T-helper 2 cell treated with Interferon-gamma antibody and Interleukin-4, amounts not matched to agents 5 μg/mL and 100 μg/mL, for 36 hours (primary cell): ENCODE measurements around the gene MDK.
A peak's percentile ranks its signal among the peaks of the same experiment; 100 is the strongest.

Experiments used
- DNase-seq: peaks from one replicate; pipeline ENCODE4 v3.0.0; 2021; ENCODE audit warnings: low spot score
- H3K27ac Mint-ChIP-seq: one replicate; pipeline ENCODE4 v1.8.0; 2021; ENCODE audit warnings: mild to moderate bottlenecking, mixed read lengths
- H3K27me3 Mint-ChIP-seq: one replicate; pipeline ENCODE4 v1.8.0; 2021; ENCODE audit warnings: low read depth, mixed read lengths
- H3K36me3 Mint-ChIP-seq: one replicate; pipeline ENCODE4 v1.8.0; 2021; ENCODE audit warnings: low read depth, mixed read lengths
- H3K4me1 Mint-ChIP-seq: one replicate; pipeline ENCODE4 v1.8.0; 2021; ENCODE audit warnings: low read depth, mixed read lengths
- H3K4me3 Mint-ChIP-seq: one replicate; pipeline ENCODE4 v1.8.0; 2022; ENCODE audit warnings: mild to moderate bottlenecking, moderate library complexity, mixed read lengths
- H3K9me3 Mint-ChIP-seq: one replicate; pipeline ENCODE4 v1.8.0; 2021; ENCODE audit warnings: mixed read lengths

Gene MDK

GRCh38 chr11:46381048-46381818, at the start of gene MDK:
Gene MDK (plus strand): TSS chr11:46381669. CDS start chr11:46382058, 389 bp downstream.
- H3K9me3 Mint-ChIP-seq = no peaks in the 10 kb centered on the region
- peaks cover 21% of the 10 kb centered on the region for H3K36me3 Mint-ChIP-seq
- peaks cover 8% of the 10 kb centered on the region for H3K4me1 Mint-ChIP-seq
- peak within 1 kb of the TSS; percentile 72 for H3K4me3 Mint-ChIP-seq
- no peak within 1 kb of the TSS for H3K27ac Mint-ChIP-seq
- DNase-seq = no peak
- peaks cover 24% of the 10 kb centered on the region for H3K27me3 Mint-ChIP-seq

- Mint-ChIP-seq H3K4me3 (peak overlapping the region; percentile 75), H3K27me3 (peaks cover 60% of the 10 kb centered on the region), H3K4me1 (peaks cover 38% of the 10 kb centered on the region), H3K27ac (no peak overlapping the region), H3K9me3 (no peaks in the 10 kb centered on the region), H3K36me3 (peaks cover 3% of the 10 kb centered on the region)
- DNase-seq = no peak
These were observed 49.3 kb upstream of the MDK start for GRCh38 chr11:46332093-46332567.

GRCh38 chr11:46332568-46333393, 48.7 kb upstream of the MDK start:
- Mint-ChIP-seq H3K4me3 (no peak overlapping the region), H3K27ac (no peak overlapping the region), H3K36me3 (peaks cover 3% of the 10 kb centered on the region), H3K4me1 (peaks cover 41% of the 10 kb centered on the region), H3K27me3 (peaks cover 57% of the 10 kb centered on the region), H3K9me3 (no peaks in the 10 kb centered on the region)
- DNase-seq = no peak

- peaks cover 3% of the 10 kb centered on the region for H3K36me3 Mint-ChIP-seq
- no peaks in the 10 kb centered on the region for H3K9me3 Mint-ChIP-seq
- no peak overlapping the region for H3K27ac Mint-ChIP-seq
- H3K4me3 Mint-ChIP-seq = peak overlapping the region; percentile 68
- peaks cover 44% of the 10 kb centered on the region for H3K4me1 Mint-ChIP-seq
- peaks cover 53% of the 10 kb centered on the region for H3K27me3 Mint-ChIP-seq
- no peak for DNase-seq
These were observed 48.0 kb upstream of the MDK start for GRCh38 chr11:46333394-46333947.

- H3K4me3 Mint-ChIP-seq = no peak overlapping the region
- H3K27ac Mint-ChIP-seq = no peak overlapping the region
- H3K27me3 Mint-ChIP-seq = peaks cover 52% of the 10 kb centered on the region
- H3K36me3 Mint-ChIP-seq = peaks cover 3% of the 10 kb centered on the region
- no peak for DNase-seq
- peaks cover 47% of the 10 kb centered on the region for H3K4me1 Mint-ChIP-seq
- no peaks in the 10 kb centered on the region for H3K9me3 Mint-ChIP-seq
These were observed 47.3 kb upstream of the MDK start for GRCh38 chr11:46334211-46334610.

GRCh38 chr11:46335271-46335670, 46.2 kb upstream of the MDK start:
- DNase-seq = no peak
- no peak overlapping the region for H3K27ac Mint-ChIP-seq
- no peak overlapping the region for H3K4me3 Mint-ChIP-seq
- H3K27me3 Mint-ChIP-seq = peaks cover 42% of the 10 kb centered on the region
- H3K9me3 Mint-ChIP-seq = no peaks in the 10 kb centered on the region
- H3K4me1 Mint-ChIP-seq = peaks cover 38% of the 10 kb centered on the region
- peaks cover 3% of the 10 kb centered on the region for H3K36me3 Mint-ChIP-seq

- Mint-ChIP-seq H3K27me3 (peaks cover 34% of the 10 kb centered on the region), H3K27ac (no peak overlapping the region), H3K36me3 (peaks cover 3% of the 10 kb centered on the region), H3K4me3 (no peak overlapping the region), H3K4me1 (peaks cover 31% of the 10 kb centered on the region), H3K9me3 (no peaks in the 10 kb centered on the region)
- DNase-seq = no peak
These were observed 45.4 kb upstream of the MDK start for GRCh38 chr11:46335890-46336562.

GRCh38 chr11:46336563-46337180, 44.8 kb upstream of the MDK start:
- peaks cover 28% of the 10 kb centered on the region for H3K27me3 Mint-ChIP-seq
- H3K4me1 Mint-ChIP-seq = peaks cover 31% of the 10 kb centered on the region
- DNase-seq = no peak
- peak overlapping the region; percentile 12 for H3K4me3 Mint-ChIP-seq
- no peaks in the 10 kb centered on the region for H3K9me3 Mint-ChIP-seq
- H3K27ac Mint-ChIP-seq = no peak overlapping the region
- H3K36me3 Mint-ChIP-seq = peaks cover under 1% of the 10 kb centered on the region

- peaks cover 19% of the 10 kb centered on the region for H3K27me3 Mint-ChIP-seq
- no peaks in the 10 kb centered on the region for H3K36me3 Mint-ChIP-seq
- no peak for DNase-seq
- H3K9me3 Mint-ChIP-seq = no peaks in the 10 kb centered on the region
- no peak overlapping the region for H3K4me3 Mint-ChIP-seq
- H3K4me1 Mint-ChIP-seq = peaks cover 36% of the 10 kb centered on the region
- H3K27ac Mint-ChIP-seq = no peak overlapping the region
These were observed 43.7 kb upstream of the MDK start for GRCh38 chr11:46337626-46338345.

- Mint-ChIP-seq H3K27ac (no peak overlapping the region), H3K4me3 (peak overlapping the region; percentile 14), H3K4me1 (peaks cover 38% of the 10 kb centered on the region), H3K9me3 (no peaks in the 10 kb centered on the region), H3K27me3 (peaks cover 18% of the 10 kb centered on the region), H3K36me3 (no peaks in the 10 kb centered on the region)
- no peak for DNase-seq
These were observed 42.9 kb upstream of the MDK start for GRCh38 chr11:46338636-46338987.

GRCh38 chr11:46338988-46339666, 42.3 kb upstream of the MDK start:
- Mint-ChIP-seq H3K4me1 (peaks cover 39% of the 10 kb centered on the region), H3K9me3 (no peaks in the 10 kb centered on the region), H3K27me3 (peaks cover 17% of the 10 kb centered on the region), H3K27ac (no peak overlapping the region), H3K36me3 (no peaks in the 10 kb centered on the region), H3K4me3 (no peak overlapping the region)
- DNase-seq = no peak

GRCh38 chr11:46339816-46340215, 41.7 kb upstream of the MDK start:
- no peak overlapping the region for H3K27ac Mint-ChIP-seq
- no peak for DNase-seq

More at GRCh38 chr11:46339816-46340215, 41.7 kb upstream of the MDK start:
- Mint-ChIP-seq H3K27me3 (peaks cover 11% of the 10 kb centered on the region), H3K4me3 (no peak overlapping the region), H3K36me3 (no peaks in the 10 kb centered on the region), H3K9me3 (no peaks in the 10 kb centered on the region), H3K4me1 (peaks cover 45% of the 10 kb centered on the region)
